Measurements from ENCODE around the gene GDE1.

DNA sequence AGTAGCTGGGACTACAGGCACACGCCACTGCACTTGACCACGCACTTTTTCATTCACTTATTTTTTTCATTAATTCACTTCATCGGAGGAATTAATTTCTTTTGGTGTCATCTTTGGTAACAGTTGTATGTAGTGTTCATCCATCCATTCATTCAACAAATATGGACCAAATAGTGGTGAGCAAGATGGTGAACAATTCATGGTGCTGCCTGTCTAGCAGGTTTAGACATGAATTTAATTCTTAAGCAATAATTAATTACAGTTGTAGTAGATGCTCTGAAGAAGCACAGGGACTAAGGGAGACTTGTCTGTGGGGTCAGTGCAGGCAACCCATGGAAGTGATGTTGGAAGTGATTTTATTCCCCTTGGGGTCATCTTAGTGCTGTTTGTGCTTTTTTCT lies 22.4 kb downstream of the GDE1 start:
- TF ChIP-seq, protein P1, sequence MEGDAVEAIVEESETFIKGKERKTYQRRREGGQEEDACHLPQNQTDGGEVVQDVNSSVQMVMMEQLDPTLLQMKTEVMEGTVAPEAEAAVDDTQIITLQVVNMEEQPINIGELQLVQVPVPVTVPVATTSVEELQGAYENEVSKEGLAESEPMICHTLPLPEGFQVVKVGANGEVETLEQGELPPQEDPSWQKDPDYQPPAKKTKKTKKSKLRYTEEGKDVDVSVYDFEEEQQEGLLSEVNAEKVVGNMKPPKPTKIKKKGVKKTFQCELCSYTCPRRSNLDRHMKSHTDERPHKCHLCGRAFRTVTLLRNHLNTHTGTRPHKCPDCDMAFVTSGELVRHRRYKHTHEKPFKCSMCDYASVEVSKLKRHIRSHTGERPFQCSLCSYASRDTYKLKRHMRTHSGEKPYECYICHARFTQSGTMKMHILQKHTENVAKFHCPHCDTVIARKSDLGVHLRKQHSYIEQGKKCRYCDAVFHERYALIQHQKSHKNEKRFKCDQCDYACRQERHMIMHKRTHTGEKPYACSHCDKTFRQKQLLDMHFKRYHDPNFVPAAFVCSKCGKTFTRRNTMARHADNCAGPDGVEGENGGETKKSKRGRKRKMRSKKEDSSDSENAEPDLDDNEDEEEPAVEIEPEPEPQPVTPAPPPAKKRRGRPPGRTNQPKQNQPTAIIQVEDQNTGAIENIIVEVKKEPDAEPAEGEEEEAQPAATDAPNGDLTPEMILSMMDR (IDR thresholded peaks at IDR 0.05; ENCODE audit: low read depth, low read length, missing input control) = no peak
- TF ChIP-seq, protein P2, sequence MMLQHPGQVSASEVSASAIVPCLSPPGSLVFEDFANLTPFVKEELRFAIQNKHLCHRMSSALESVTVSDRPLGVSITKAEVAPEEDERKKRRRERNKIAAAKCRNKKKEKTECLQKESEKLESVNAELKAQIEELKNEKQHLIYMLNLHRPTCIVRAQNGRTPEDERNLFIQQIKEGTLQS (IDR thresholded peaks at IDR 0.05) = no peak
- TF ChIP-seq GABPA (IDR thresholded peaks at IDR 0.05 in 1 of 2, conservative IDR thresholded peaks at IDR 0.05 in 1 of 2) = no peak
